IMR-90 (cell line): ENCODE results near the gene ANKRD13D. TPM values are rescaled to one million over a fixed set of nuclear protein-coding genes. Genes with fewer than 3 reads are reported as not detected.

ENCODE experiments used
- ATAC-seq: fragments of 200-7000 bp; cut with Tn5 transposase; 2 replicates; pipeline ENCODE4 v1.9.1; 2020; ENCODE audit warnings: low read depth, mild to moderate bottlenecking, moderate library complexity
- BruUV-seq: library from RNA; stranded (reverse); fragments of 400-500 nt; replicated peaks from 2 replicates; lab custom pipeline; 2021; lab: Mats Ljungman, UMichigan
- CTCF ChIA-PET: fragments of 300-600 bp; formaldehyde crosslinking; extraction: SDS; loops from one replicate; lab custom pipeline; 2021; ENCODE audit warnings: antibody characterized with exemption; lab: Yijun Ruan, JAX
- POLR2A ChIA-PET: fragments of 300-600 bp; sonication (Branson Sonifier 250); formaldehyde crosslinking; loops from one replicate; lab custom pipeline; 2022; ENCODE audit warnings: antibody characterized with exemption; ENCODE audit not compliant: unreplicated experiment; lab: Charles Lee
- DNase-seq: peaks from one replicate; pipeline ENCODE4 v3.0.0; 2013
- H2AFZ ChIP-seq: replicated peaks from 2 replicates; pipeline ENCODE3; 2013; ENCODE audit warnings: low read length, mild to moderate bottlenecking; ENCODE audit not compliant: poor library complexity
- H2AK5ac ChIP-seq: 2 replicates; pipeline ENCODE4 v1.6.1; 2013; ENCODE audit warnings: low read depth, low read length, inconsistent platforms
- H2AK9ac ChIP-seq: replicated peaks from 2 replicates; pipeline ENCODE3; 2013; ENCODE audit warnings: mild to moderate bottlenecking, low read depth, low read length, moderate library complexity; ENCODE audit not compliant: poor library complexity
- H2BK120ac ChIP-seq: 2 replicates; pipeline ENCODE4 v1.6.1; 2013; ENCODE audit warnings: low read depth, low read length, inconsistent platforms
- H2BK15ac ChIP-seq: 3 replicates; pipeline ENCODE4 v1.6.1; 2013; ENCODE audit warnings: low read depth, low read length, inconsistent platforms
- H2BK20ac ChIP-seq: 2 replicates; pipeline ENCODE4 v1.6.1; 2013; ENCODE audit warnings: low read depth, mild to moderate bottlenecking, inconsistent platforms, low read length, moderate library complexity
- H2BK5ac ChIP-seq: 2 replicates; pipeline ENCODE4 v1.6.1; 2013; ENCODE audit warnings: mild to moderate bottlenecking, low read depth, low read length, inconsistent platforms; ENCODE audit not compliant: poor library complexity, severe bottlenecking
- H3K14ac ChIP-seq: replicated peaks from 2 replicates; pipeline ENCODE4 v1.6.1; 2013; ENCODE audit warnings: low read depth, low read length, inconsistent platforms
- H3K18ac ChIP-seq: 2 replicates; pipeline ENCODE4 v1.6.1; 2013; ENCODE audit warnings: low read depth, low read length, control low read depth
- H3K23ac ChIP-seq: 2 replicates; pipeline ENCODE4 v1.6.1; 2013; ENCODE audit warnings: low read depth, low read length, inconsistent platforms
- H3K27ac ChIP-seq: 2 replicates; pipeline ENCODE4 v1.5.1; 2013; ENCODE audit warnings: mild to moderate bottlenecking, control low read depth, low read length; ENCODE audit not compliant: insufficient read depth
- H3K27me3 ChIP-seq: 2 replicates; pipeline ENCODE4 v1.6.1; 2013; ENCODE audit warnings: low read length; ENCODE audit not compliant: control insufficient read depth, insufficient read depth
- H3K36me3 ChIP-seq: 2 replicates; pipeline ENCODE4 v1.6.1; 2013; ENCODE audit warnings: low read length, mixed read lengths; ENCODE audit not compliant: control insufficient read depth, insufficient read depth
- H3K4ac ChIP-seq: 2 replicates; pipeline ENCODE4 v1.6.1; 2013; ENCODE audit warnings: low read depth, low read length, inconsistent platforms
- H3K4me1 ChIP-seq: 2 replicates; pipeline ENCODE4 v1.6.1; 2013; ENCODE audit warnings: low read length, mixed read lengths; ENCODE audit not compliant: control insufficient read depth, insufficient read depth
- H3K4me2 ChIP-seq: 2 replicates; pipeline ENCODE4 v1.6.1; 2013; ENCODE audit warnings: low read depth, mild to moderate bottlenecking, control low read depth, low read length, moderate library complexity
- H3K4me3 ChIP-seq: 2 replicates; pipeline ENCODE4 v1.5.1; 2013; ENCODE audit warnings: low read depth, mild to moderate bottlenecking, control low read depth, low read length, moderate library complexity; ENCODE audit not compliant: insufficient read depth
- H3K56ac ChIP-seq: 2 replicates; pipeline ENCODE4 v1.6.1; 2013; ENCODE audit warnings: low read length, inconsistent platforms; ENCODE audit not compliant: insufficient read depth; ENCODE audit errors: extremely low read depth
- H3K79me1 ChIP-seq, 2 experiments: 2 replicates each; pipeline ENCODE4 v1.6.1; 2013; ENCODE audit warnings: low read length in 2 of 2, inconsistent platforms in 1 of 2, low read depth in 1 of 2
- H3K9ac ChIP-seq: 2 replicates; pipeline ENCODE4 v1.6.1; 2013; ENCODE audit warnings: low read depth, low read length, control low read depth
- H3K9me1 ChIP-seq: 2 replicates; pipeline ENCODE4 v1.6.1; 2013; ENCODE audit warnings: low read length, inconsistent platforms; ENCODE audit not compliant: insufficient read depth
- H3K9me3 ChIP-seq: 2 replicates; pipeline ENCODE4 v1.6.1; 2013; ENCODE audit warnings: low read length; ENCODE audit not compliant: control insufficient read depth, insufficient read depth
- H4K20me1 ChIP-seq: 2 replicates; pipeline ENCODE4 v1.6.1; 2013; ENCODE audit warnings: low read length, inconsistent platforms; ENCODE audit not compliant: insufficient read depth
- H4K5ac ChIP-seq: 2 replicates; pipeline ENCODE4 v1.6.1; 2013; ENCODE audit warnings: mild to moderate bottlenecking, low read depth, low read length, control low read depth
- H4K8ac ChIP-seq, 2 experiments: 2 replicates each; pipeline ENCODE4 v1.6.1; 2013; ENCODE audit warnings: low read depth in 2 of 2, low read length in 2 of 2, control low read depth in 1 of 2, inconsistent platforms in 1 of 2
- H4K91ac ChIP-seq: 2 replicates; pipeline ENCODE4 v1.6.1; 2013; ENCODE audit warnings: low read depth, low read length, inconsistent platforms; ENCODE audit not compliant: insufficient read depth
- BHLHE40 ChIP-seq: fragments of 150-350 bp; IDR thresholded peaks from 2 replicates; pipeline ENCODE4 v1.6.1; 2016; ENCODE audit warnings: mild to moderate bottlenecking, low read depth, low read length
- CHD1 ChIP-seq: IDR thresholded peaks from 2 replicates; pipeline ENCODE4 v1.6.1; 2012; ENCODE audit warnings: low read depth, low read length, improper control_type of control experiment
- CTCF ChIP-seq: conservative IDR thresholded peaks from 2 replicates; pipeline ENCODE4 v1.5.1; 2012; ENCODE audit warnings: mild to moderate bottlenecking, low read depth, low read length, improper control_type of control experiment
- MAFK ChIP-seq: IDR thresholded peaks from 2 replicates; pipeline ENCODE4 v1.6.1; 2012; ENCODE audit warnings: low read depth, low read length, improper control_type of control experiment
- MXI1 ChIP-seq: IDR thresholded peaks from 2 replicates; pipeline ENCODE4 v1.6.1; 2012; ENCODE audit warnings: low read depth, mild to moderate bottlenecking, low read length, moderate library complexity, borderline replicate concordance
- NFE2L2 ChIP-seq: fragments of 150-350 bp; IDR thresholded peaks from 2 replicates; pipeline ENCODE4 v1.6.1; 2016; ENCODE audit warnings: low read depth, mild to moderate bottlenecking, low read length
- POLR2A ChIP-seq: IDR thresholded peaks from 2 replicates; pipeline ENCODE4 v1.6.1; 2012; ENCODE audit warnings: mild to moderate bottlenecking, low read depth, low read length
- RAD21 ChIP-seq: IDR thresholded peaks from 2 replicates; pipeline ENCODE4 v1.6.1; 2012; ENCODE audit warnings: low read length, improper control_type of control experiment
- RCOR1 ChIP-seq: IDR thresholded peaks from 2 replicates; pipeline ENCODE4 v1.6.1; 2012; ENCODE audit warnings: mild to moderate bottlenecking, low read length, improper control_type of control experiment; ENCODE audit not compliant: insufficient replicate concordance
- SMC3 ChIP-seq: fragments of 150-350 bp; IDR thresholded peaks from 2 replicates; pipeline ENCODE4 v1.6.1; 2016; ENCODE audit warnings: low read depth, mild to moderate bottlenecking, antibody characterized with exemption, low read length, moderate library complexity
- WGBS, 2 experiments: methylation state at CpG; one replicate each; pipeline versions ENCODE4 v1.1.5 to v1.1.7; 2013; ENCODE audit warnings: missing lambda C conversion rate in 2 of 2; ENCODE audit not compliant: insufficient read length in 1 of 2; ENCODE audit errors: extremely low coverage in 2 of 2; 5-methylcytosine and 5-hydroxymethylcytosine counted together
- dilution Hi-C: fragments of 300-500 bp; cut with HindIII; formaldehyde crosslinking; loops from one replicate; pipeline ENCODE4 v1.14.3; 2018; ENCODE audit warnings: low sequenced_read_pairs; ENCODE audit not compliant: unreplicated experiment
- in situ Hi-C: fragments of 300-500 bp; cut with MboI; formaldehyde crosslinking; loops from 3 replicates; pipeline ENCODE4 v1.14.3; 2019; ENCODE audit warnings: low sequenced_read_pairs, inconsistent platforms, mixed read lengths
- intact Hi-C: fragments of 100-400 bp; cut with micrococcal nuclease; formaldehyde crosslinking; loops from 2 replicates; pipeline ENCODE4 v1.10.0; 2022
- polyA plus RNA-seq, 3 experiments: library from polyadenylated mRNA; depleted of rRNA; stranded (reverse); fragments of >200 nt; gene quantifications; 2 replicates each; pipeline ENCODE4 v1.2.3, GENCODE V29; 2012; ENCODE audit warnings: low replicate concordance in 1 of 3
- total RNA-seq: library from RNA; depleted of rRNA; stranded (reverse); fragments of >200 nt; gene quantifications from 2 replicates; pipeline ENCODE4 v1.2.3, GENCODE V29; 2012
- TF ChIP-seq, protein P1 (sequence below): fragments of 150-350 bp; IDR thresholded peaks from 2 replicates; pipeline ENCODE4 v1.6.1; 2017; ENCODE audit warnings: mild to moderate bottlenecking, antibody characterized with exemption, low read length, low read depth

Gene ANKRD13D
- total and polyA plus RNA-seq, 2 of the 4 experiments (the other 2 are of a cell fraction), result 7.3 to 38.4 TPM

DNA sequence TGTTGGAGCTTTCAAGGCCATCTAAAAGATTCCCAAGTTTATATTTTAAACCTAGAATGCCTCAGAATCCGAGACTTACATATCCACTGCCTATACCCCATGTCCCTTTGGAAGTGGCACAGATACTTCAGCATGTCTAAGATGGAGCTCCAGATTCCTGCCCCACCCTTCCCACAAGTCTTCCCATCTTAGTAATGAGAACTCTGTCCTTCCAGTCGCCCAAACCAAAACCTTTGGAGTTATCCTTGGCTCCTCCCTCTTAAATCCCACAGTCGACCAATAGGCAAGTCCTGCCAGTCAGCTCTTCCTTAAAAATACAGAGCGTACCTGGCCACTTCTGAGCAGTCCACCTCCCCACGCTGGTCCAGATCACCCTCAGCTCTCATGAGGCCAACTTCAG is 59.9 kb downstream of the ANKRD13D start:
- Histone ChIP-seq H3K4ac (no peak overlapping the region), H3K9me1 (peaks cover 6% of the 10 kb centered on the region), H3K79me1 (peaks cover 0 to 21% of the 10 kb centered on the region in 2 experiments; a peak in 2 of 4 replicates), H3K4me3 (no peak overlapping the region), H3K9ac (no peak overlapping the region), H2BK5ac (no peak overlapping the region), H3K9me3 (no peaks in the 10 kb centered on the region), H4K5ac (no peak overlapping the region), H3K56ac (no peak overlapping the region), H2BK120ac (no peak overlapping the region), H3K14ac (no peak overlapping the region), H2BK15ac (no peak overlapping the region), H3K4me1 (peaks cover 11% of the 10 kb centered on the region), H3K27ac (no peak overlapping the region), H3K36me3 (peaks cover 3% of the 10 kb centered on the region; the same call in 1 of the 2 replicates), H3K27me3 (no peaks in the 10 kb centered on the region), H3K23ac (no peak overlapping the region), H2AFZ (no peak overlapping the region), H4K8ac (no peak overlapping the region), H2AK9ac (no peak overlapping the region), H3K18ac (no peak overlapping the region), H4K91ac (no peak overlapping the region), H2BK20ac (no peak overlapping the region), H4K20me1 (peaks cover 3% of the 10 kb centered on the region; the same call in 1 of the 2 replicates), H2AK5ac (no peak overlapping the region), H3K4me2 (no peak overlapping the region)
- DNase-seq, result no peak
- no TSS peak for BruUV-seq
- TF ChIP-seq NFE2L2 (no peak), BHLHE40 (no peak), RCOR1 (no peak), CHD1 (no peak), CTCF (no peak), RAD21 (no peak), SMC3 (no peak), POLR2A (no peak), MAFK (no peak), MXI1 (no peak)
- TF ChIP-seq, protein P1, sequence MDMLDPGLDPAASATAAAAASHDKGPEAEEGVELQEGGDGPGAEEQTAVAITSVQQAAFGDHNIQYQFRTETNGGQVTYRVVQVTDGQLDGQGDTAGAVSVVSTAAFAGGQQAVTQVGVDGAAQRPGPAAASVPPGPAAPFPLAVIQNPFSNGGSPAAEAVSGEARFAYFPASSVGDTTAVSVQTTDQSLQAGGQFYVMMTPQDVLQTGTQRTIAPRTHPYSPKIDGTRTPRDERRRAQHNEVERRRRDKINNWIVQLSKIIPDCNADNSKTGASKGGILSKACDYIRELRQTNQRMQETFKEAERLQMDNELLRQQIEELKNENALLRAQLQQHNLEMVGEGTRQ, result no peak
- dilution Hi-C loops, result no loop called here
- WGBS, 2 experiments, result 79% methylated on average over 4 of the region's 5 CpGs; no CpG with 5 or more reads in 1 of the 2 experiments
- no peak for ATAC-seq
- ChIA-PET POLR2A (interaction anchor here (0.5 to 0.8 kb wide), 4 partner anchors 11 to 345 kb away, joined by 4 to 20 read pairs (median 8); partner anchors contain the start of gene CLCF1), CTCF (interaction anchor here (10.1 kb wide), 1 partner anchor 30 kb away, joined by 128 read pairs; no protein-coding TSS in a partner anchor)
- in situ Hi-C loops, result no loop called here
- intact Hi-C loops, result no loop called here
